Activated T-helper 1 cell treated with anti-CD3 and anti-CD28 coated beads, Interleukin-12 subunit alpha, Interleukin-12 subunit beta, Interleukin-2, Interleukin-4 antibody, amounts not matched to agents 30 ng/mL and 10 ng/mL and 1 ng/mL, durations not matched to agents 14 hours and 24 hours and 36 hours (primary cell): ENCODE data around the gene TMEM14B. TPM values are rescaled to one million over a fixed set of nuclear protein-coding genes. Genes with fewer than 3 reads are reported as not detected.
A peak's percentile ranks its signal among the peaks of the same experiment; 100 is the strongest.

ENCODE experiments used
- DNase-seq: peaks from one replicate; pipeline ENCODE4 v3.0.0; 2021; ENCODE audit warnings: low spot score
- H3K27ac Mint-ChIP-seq: one replicate; pipeline ENCODE4 v1.8.0; 2021; ENCODE audit warnings: mild to moderate bottlenecking, mixed read lengths
- H3K27me3 Mint-ChIP-seq: one replicate; pipeline ENCODE4 v1.8.0; 2022; ENCODE audit warnings: mild to moderate bottlenecking, moderate library complexity, mixed read lengths; ENCODE audit not compliant: insufficient read depth
- H3K36me3 Mint-ChIP-seq: one replicate; pipeline ENCODE4 v1.8.0; 2021; ENCODE audit warnings: low read depth, mixed read lengths
- H3K4me1 Mint-ChIP-seq: one replicate; pipeline ENCODE4 v1.8.0; 2021; ENCODE audit warnings: low read depth, mixed read lengths
- H3K4me3 Mint-ChIP-seq: one replicate; pipeline ENCODE4 v1.8.0; 2021; ENCODE audit warnings: mild to moderate bottlenecking, moderate library complexity, mixed read lengths
- H3K9me3 Mint-ChIP-seq: one replicate; pipeline ENCODE4 v1.8.0; 2021; ENCODE audit warnings: mixed read lengths
- intact Hi-C: fragments of 100-400 bp; cut with micrococcal nuclease; formaldehyde crosslinking; loops from one replicate; pipeline ENCODE4 v1.15.1; 2024
- total RNA-seq: library from RNA; stranded (reverse); gene quantifications from 2 replicates; pipeline ENCODE4 v1.2.3, GENCODE V29; 2022

Gene TMEM14B
- total RNA-seq, 1 donor from 2014 or later, result 83.7 TPM

DNA sequence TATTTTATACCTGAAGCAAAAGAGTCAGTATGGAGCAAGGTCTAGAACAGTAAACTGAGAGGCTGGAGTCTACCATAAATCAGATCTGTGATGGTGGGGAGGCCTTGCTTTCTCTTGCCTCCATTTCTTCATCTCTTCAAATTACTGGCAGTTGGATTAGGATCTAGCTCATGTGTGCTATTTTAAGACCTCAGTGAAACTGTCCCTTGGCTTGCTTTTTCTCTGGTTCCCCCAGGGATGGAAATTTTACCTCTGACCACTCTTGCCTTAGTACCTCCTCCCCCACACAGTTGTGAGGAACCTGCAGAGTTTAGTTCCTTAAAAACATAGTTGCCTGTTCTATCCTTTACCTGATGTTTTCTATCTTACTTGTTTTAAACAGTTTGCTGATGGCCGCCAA lies 8.5 kb downstream of the TMEM14B start:
- peaks cover 63% of the 10 kb centered on the region for H3K36me3 Mint-ChIP-seq
- intact Hi-C loops, result no loop called here

GRCh38 chr6:10759312-10759839 lies 11.8 kb downstream of the TMEM14B start:
- intact Hi-C loops, result loop anchor here (1.0 kb wide), 2 partner anchors 42 to 249 kb away; no protein-coding TSS in a partner anchor
- peak overlapping the region; percentile 29 for H3K27ac Mint-ChIP-seq
- H3K9me3 Mint-ChIP-seq, result no peaks in the 10 kb centered on the region

More for the DNA sequence above, 8.5 kb downstream of the TMEM14B start:
- H3K4me3 Mint-ChIP-seq, result no peak overlapping the region
- H3K9me3 Mint-ChIP-seq, result no peaks in the 10 kb centered on the region
- no peak for DNase-seq
- H3K27ac Mint-ChIP-seq, result peak overlapping the region; percentile 18
- H3K4me1 Mint-ChIP-seq, result peaks cover 39% of the 10 kb centered on the region
- no peaks in the 10 kb centered on the region for H3K27me3 Mint-ChIP-seq

DNA sequence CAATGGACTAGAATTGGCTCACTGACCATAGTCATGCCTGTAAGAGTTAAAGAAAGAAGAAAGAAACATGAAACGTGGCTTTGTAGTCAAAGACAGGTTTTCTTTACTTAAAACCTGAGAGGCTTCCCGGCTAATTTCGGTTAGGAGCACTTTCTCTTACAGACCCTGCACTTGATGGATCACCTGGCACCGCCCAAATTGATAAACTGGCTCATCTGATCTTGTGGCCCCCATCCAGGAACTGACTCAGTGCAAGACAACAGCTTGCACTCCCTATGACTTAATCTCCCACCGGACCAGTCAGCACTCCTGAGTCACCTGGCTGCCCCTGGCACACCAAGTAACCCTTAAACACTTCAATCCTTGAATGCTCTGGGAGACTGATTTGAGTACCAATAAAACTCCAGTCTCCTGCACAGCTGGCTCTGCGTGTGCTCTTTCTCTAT lies 12.3 kb downstream of the TMEM14B start:
- no peaks in the 10 kb centered on the region for H3K9me3 Mint-ChIP-seq
- intact Hi-C loops, result loop anchor here (1.0 kb wide), 2 partner anchors 41 to 250 kb away; no protein-coding TSS in a partner anchor
- peaks cover 46% of the 10 kb centered on the region for H3K36me3 Mint-ChIP-seq
- peaks cover 21% of the 10 kb centered on the region for H3K4me1 Mint-ChIP-seq
- H3K27me3 Mint-ChIP-seq, result no peaks in the 10 kb centered on the region
- H3K27ac Mint-ChIP-seq, result no peak overlapping the region
- no peak overlapping the region for H3K4me3 Mint-ChIP-seq
- DNase-seq, result no peak

More at GRCh38 chr6:10759312-10759839, 11.8 kb downstream of the TMEM14B start:
- Mint-ChIP-seq H3K4me3 (no peak overlapping the region), H3K4me1 (peaks cover 26% of the 10 kb centered on the region), H3K36me3 (peaks cover 52% of the 10 kb centered on the region), H3K27me3 (no peaks in the 10 kb centered on the region)
- DNase-seq, result no peak

- H3K27ac Mint-ChIP-seq, result no peak overlapping the region
- H3K4me3 Mint-ChIP-seq, result no peak overlapping the region
- peaks cover 30% of the 10 kb centered on the region for H3K36me3 Mint-ChIP-seq
- no peak for DNase-seq
- peaks cover 6% of the 10 kb centered on the region for H3K4me1 Mint-ChIP-seq
- no peaks in the 10 kb centered on the region for H3K9me3 Mint-ChIP-seq
- intact Hi-C loops, result no loop called here
- H3K27me3 Mint-ChIP-seq, result no peaks in the 10 kb centered on the region
Measured at GRCh38 chr6:10763006-10763405, 15.4 kb downstream of the TMEM14B start.

GRCh38 chr6:10769419-10769818 lies 21.8 kb downstream of the TMEM14B start:
- no peaks in the 10 kb centered on the region for H3K9me3 Mint-ChIP-seq
- H3K27ac Mint-ChIP-seq, result no peak overlapping the region
- no peak overlapping the region for H3K4me3 Mint-ChIP-seq
- peaks cover 10% of the 10 kb centered on the region for H3K36me3 Mint-ChIP-seq
- H3K4me1 Mint-ChIP-seq, result peaks cover 4% of the 10 kb centered on the region
- no peaks in the 10 kb centered on the region for H3K27me3 Mint-ChIP-seq
- no peak for DNase-seq
- intact Hi-C loops, result no loop called here

- no peaks in the 10 kb centered on the region for H3K9me3 Mint-ChIP-seq
- intact Hi-C loops, result no loop called here
Measured at GRCh38 chr6:10771371-10771894, 23.8 kb downstream of the TMEM14B start.

GRCh38 chr6:10778230-10778629 lies 30.6 kb downstream of the TMEM14B start:
- Mint-ChIP-seq H3K36me3 (peaks cover 18% of the 10 kb centered on the region), H3K4me3 (no peak overlapping the region), H3K27ac (no peak overlapping the region), H3K27me3 (no peaks in the 10 kb centered on the region), H3K9me3 (no peaks in the 10 kb centered on the region), H3K4me1 (no peaks in the 10 kb centered on the region)
- intact Hi-C loops, result no loop called here
- DNase-seq, result no peak

More at GRCh38 chr6:10771371-10771894, 23.8 kb downstream of the TMEM14B start:
- no peak for DNase-seq
- H3K36me3 Mint-ChIP-seq, result peaks cover 16% of the 10 kb centered on the region
- H3K4me3 Mint-ChIP-seq, result no peak overlapping the region
- no peaks in the 10 kb centered on the region for H3K27me3 Mint-ChIP-seq
- H3K4me1 Mint-ChIP-seq, result peaks cover 4% of the 10 kb centered on the region
- no peak overlapping the region for H3K27ac Mint-ChIP-seq

GRCh38 chr6:10779076-10779475 lies 31.5 kb downstream of the TMEM14B start:
- Mint-ChIP-seq H3K4me3 (no peak overlapping the region), H3K36me3 (peaks cover 18% of the 10 kb centered on the region)
- DNase-seq, result no peak

DNA sequence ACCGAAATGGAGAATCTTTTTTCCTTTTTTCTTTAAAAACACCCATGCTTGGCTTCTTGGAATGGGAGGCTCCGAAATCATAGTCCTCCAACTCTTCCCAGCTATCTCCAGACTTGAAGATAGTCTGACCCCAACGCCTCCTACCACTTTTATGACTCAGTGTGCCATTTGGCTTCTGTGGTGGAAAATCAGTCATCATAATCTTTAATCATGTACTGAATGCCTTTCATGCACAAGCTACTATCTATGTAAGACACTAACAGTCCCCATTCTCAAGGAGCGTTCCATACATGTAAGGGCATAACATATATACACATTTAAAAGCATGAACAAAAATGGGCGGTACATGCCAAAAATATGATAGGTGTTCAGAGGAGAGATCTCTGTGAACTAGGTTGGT lies 44.1 kb downstream of the TMEM14B start:
- Mint-ChIP-seq H3K27me3 (no peaks in the 10 kb centered on the region), H3K36me3 (peaks cover 5% of the 10 kb centered on the region), H3K9me3 (no peaks in the 10 kb centered on the region), H3K4me1 (no peaks in the 10 kb centered on the region), H3K27ac (no peak overlapping the region), H3K4me3 (no peak overlapping the region)
- DNase-seq, result no peak
- intact Hi-C loops, result no loop called here

More at GRCh38 chr6:10779076-10779475, 31.5 kb downstream of the TMEM14B start:
- H3K9me3 Mint-ChIP-seq, result no peaks in the 10 kb centered on the region
- H3K4me1 Mint-ChIP-seq, result no peaks in the 10 kb centered on the region
- no peaks in the 10 kb centered on the region for H3K27me3 Mint-ChIP-seq
- intact Hi-C loops, result no loop called here
- H3K27ac Mint-ChIP-seq, result no peak overlapping the region

- intact Hi-C loops, result no loop called here
- no peaks in the 10 kb centered on the region for H3K9me3 Mint-ChIP-seq
- H3K4me1 Mint-ChIP-seq, result no peaks in the 10 kb centered on the region
- no peak overlapping the region for H3K4me3 Mint-ChIP-seq
- H3K27ac Mint-ChIP-seq, result no peak overlapping the region
- peaks cover 5% of the 10 kb centered on the region for H3K36me3 Mint-ChIP-seq
- no peaks in the 10 kb centered on the region for H3K27me3 Mint-ChIP-seq
- DNase-seq, result no peak
Measured at GRCh38 chr6:10792101-10792500, 44.5 kb downstream of the TMEM14B start.

GRCh38 chr6:10793035-10793434 lies 45.4 kb downstream of the TMEM14B start:
- no peak overlapping the region for H3K27ac Mint-ChIP-seq

DNA sequence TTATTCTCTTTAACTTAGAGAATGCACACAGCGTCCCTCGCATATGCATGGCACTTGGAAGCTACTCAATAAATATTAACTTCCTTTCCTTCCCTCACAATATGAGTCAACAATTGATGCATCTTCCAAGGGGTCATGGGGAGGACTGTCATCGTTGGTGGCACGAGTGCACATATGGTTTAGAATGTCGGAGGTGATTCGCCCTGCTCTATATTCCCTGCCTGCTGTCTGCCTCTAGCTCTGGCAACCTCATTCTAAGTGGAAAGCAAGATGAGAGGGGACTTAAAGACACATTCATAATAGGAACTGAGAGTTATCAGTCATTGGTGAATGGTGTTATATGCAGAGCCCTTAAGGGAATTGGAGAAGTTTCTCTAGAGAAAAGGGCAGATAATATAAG lies 46.1 kb downstream of the TMEM14B start:
- Mint-ChIP-seq H3K27ac (no peak overlapping the region), H3K4me1 (no peaks in the 10 kb centered on the region), H3K4me3 (no peak overlapping the region), H3K36me3 (peaks cover 3% of the 10 kb centered on the region), H3K27me3 (no peaks in the 10 kb centered on the region), H3K9me3 (no peaks in the 10 kb centered on the region)
- DNase-seq, result no peak
- intact Hi-C loops, result no loop called here

More at GRCh38 chr6:10793035-10793434, 45.4 kb downstream of the TMEM14B start:
- Mint-ChIP-seq H3K27me3 (no peaks in the 10 kb centered on the region), H3K9me3 (no peaks in the 10 kb centered on the region), H3K4me3 (no peak overlapping the region), H3K36me3 (peaks cover 5% of the 10 kb centered on the region), H3K4me1 (no peaks in the 10 kb centered on the region)
- no peak for DNase-seq
- intact Hi-C loops, result no loop called here

DNA sequence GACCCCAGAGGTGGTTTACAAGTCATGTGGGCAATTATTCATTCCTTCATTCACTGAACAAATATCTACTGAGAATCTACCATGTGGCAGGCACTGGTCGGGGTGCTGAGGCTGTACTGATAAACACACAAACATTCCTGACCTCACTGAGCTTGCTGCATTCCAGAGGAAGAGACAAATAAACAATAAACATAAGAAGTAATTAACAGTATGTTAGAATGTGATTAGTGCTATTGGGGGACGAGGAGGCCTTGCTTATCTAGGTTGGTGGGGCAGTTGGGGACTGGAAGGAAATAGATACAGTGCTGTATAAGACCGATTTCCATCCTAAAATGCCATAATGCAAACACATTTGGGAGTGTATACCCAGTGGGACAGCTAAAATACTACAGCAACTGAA lies 46.6 kb downstream of the TMEM14B start:
- Mint-ChIP-seq H3K27ac (no peak overlapping the region), H3K4me1 (no peaks in the 10 kb centered on the region), H3K4me3 (no peak overlapping the region), H3K36me3 (peaks cover 3% of the 10 kb centered on the region), H3K9me3 (no peaks in the 10 kb centered on the region), H3K27me3 (no peaks in the 10 kb centered on the region)
- intact Hi-C loops, result no loop called here
- DNase-seq, result no peak
